NCI-H2196 treated with DMSO at 0.1 percent for 48 hours (cell line): ENCODE data around the gene H1-8.
"Not testable (repeated sequence)": the region's sequence is repeated elsewhere in the genome, so short reads cannot be mapped to it uniquely, and the experiment has no call there.

Experiments used
- DNase-seq: peaks from one replicate; lab custom pipeline; 2025; ENCODE audit not compliant: unreplicated experiment; lab: John Stamatoyannopoulos, UW

The H1-8 gene

DNA sequence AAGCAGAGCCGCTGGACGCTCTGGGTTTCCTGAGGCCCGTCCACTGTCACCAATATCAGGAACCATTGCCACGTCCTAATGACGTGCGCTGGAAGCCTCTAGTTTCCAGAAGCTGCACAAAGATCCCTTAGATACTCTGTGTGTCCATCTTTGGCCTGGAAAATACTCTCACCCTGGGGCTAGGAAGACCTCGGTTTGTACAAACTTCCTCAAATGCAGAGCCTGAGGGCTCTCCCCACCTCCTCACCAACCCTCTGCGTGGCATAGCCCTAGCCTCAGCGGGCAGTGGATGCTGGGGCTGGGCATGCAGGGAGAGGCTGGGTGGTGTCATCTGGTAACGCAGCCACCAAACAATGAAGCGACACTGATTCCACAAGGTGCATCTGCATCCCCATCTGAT lies 11.3 kb upstream of the H1-8 start:
- no peak for DNase-seq

DNA sequence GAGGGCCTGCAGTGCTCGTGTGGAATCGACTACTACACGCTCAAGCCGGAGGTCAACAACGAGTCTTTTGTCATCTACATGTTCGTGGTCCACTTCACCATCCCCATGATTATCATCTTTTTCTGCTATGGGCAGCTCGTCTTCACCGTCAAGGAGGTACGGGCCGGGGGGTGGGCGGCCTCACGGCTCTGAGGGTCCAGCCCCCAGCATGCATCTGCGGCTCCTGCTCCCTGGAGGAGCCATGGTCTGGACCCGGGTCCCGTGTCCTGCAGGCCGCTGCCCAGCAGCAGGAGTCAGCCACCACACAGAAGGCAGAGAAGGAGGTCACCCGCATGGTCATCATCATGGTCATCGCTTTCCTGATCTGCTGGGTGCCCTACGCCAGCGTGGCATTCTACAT lies 10.7 kb upstream of the H1-8 start:
- DNase-seq = no peak

DNA sequence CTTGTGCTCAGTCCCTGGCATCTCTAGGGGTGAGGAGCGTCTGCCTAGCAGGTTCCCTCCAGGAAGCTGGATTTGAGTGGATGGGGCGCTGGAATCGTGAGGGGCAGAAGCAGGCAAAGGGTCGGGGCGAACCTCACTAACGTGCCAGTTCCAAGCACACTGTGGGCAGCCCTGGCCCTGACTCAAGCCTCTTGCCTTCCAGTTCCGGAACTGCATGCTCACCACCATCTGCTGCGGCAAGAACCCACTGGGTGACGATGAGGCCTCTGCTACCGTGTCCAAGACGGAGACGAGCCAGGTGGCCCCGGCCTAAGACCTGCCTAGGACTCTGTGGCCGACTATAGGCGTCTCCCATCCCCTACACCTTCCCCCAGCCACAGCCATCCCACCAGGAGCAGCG lies 9.6 kb upstream of the H1-8 start:
- DNase-seq = no peak

DNA sequence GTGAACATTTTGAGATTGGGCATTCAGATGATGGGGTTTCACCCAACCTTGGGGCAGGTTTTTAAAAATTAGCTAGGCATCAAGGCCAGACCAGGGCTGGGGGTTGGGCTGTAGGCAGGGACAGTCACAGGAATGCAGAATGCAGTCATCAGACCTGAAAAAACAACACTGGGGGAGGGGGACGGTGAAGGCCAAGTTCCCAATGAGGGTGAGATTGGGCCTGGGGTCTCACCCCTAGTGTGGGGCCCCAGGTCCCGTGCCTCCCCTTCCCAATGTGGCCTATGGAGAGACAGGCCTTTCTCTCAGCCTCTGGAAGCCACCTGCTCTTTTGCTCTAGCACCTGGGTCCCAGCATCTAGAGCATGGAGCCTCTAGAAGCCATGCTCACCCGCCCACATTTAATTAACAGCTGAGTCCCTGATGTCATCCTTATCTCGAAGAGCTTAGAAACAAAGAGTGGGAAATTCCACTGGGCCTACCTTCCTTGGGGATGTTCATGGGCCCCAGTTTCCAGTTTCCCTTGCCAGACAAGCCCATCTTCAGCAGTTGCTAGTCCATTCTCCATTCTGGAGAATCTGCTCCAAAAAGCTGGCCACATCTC lies 8.4 kb upstream of the H1-8 start:
- no peak for DNase-seq

DNA sequence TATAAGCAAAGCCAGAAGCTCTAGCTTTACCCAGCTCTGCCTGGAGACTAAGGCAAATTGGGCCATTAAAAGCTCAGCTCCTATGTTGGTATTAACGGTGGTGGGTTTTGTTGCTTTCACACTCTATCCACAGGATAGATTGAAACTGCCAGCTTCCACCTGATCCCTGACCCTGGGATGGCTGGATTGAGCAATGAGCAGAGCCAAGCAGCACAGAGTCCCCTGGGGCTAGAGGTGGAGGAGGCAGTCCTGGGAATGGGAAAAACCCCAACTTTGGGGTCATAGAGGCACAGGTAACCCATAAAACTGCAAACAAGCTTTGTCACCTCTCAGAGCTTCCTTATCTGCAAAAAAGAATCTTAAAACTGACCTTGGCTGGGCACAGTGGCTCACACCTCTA lies 7.9 kb upstream of the H1-8 start:
- no peak for DNase-seq

DNA sequence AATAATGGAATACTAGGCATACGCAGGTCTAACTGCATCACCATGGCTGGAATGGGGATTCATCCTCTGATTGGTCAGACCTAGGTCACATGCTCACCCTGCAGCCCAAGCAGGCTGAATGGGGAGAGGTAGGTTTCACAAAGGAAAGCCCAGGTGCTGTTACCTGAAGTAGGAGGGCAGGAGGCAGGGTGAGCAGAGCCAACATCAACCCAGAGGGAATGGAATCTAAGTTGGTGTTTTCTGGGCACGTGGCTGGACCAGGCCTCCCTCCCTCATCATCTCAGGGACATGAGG lies 6.7 kb upstream of the H1-8 start:
- DNase-seq = no peak

DNA sequence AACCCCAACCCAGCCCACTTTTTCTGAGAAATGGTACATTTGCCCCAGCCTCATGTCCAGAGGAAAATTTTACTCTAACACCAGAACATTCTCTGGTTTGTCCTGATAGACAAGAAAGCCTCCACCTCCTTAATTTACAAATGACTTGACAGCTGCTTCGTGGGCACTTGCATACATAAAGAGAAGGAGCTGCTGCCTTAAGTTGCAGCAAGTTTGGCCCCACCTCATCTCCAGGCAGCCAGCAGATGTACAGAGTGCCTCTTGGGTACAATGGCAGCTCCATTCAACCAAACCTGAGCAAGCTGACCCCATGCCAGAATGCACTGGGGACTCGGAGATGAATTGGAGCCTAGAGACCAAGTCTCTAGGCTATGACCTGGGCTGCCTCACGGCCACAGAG lies 6.2 kb upstream of the H1-8 start:
- DNase-seq = no peak

DNA sequence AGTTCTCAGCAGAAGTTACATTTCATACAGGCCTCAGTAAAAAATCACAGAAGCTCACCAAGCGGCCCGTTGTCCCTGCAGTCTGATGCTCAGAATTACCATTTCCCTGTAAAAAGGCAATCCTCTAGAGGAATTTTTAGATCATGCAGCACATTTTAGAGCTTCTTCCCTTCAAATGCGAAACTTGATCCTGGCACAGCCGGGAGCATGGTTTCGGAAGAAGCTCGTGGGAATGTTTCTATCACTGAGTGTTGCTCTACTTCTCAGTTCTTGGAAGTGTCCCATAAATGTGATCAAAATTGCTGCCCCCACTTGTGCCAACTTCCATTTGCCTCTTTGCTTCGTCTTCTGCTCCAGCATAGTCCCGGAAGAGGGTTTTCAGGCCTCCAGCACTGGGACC lies 3.8 kb upstream of the H1-8 start:
- no peak for DNase-seq

DNA sequence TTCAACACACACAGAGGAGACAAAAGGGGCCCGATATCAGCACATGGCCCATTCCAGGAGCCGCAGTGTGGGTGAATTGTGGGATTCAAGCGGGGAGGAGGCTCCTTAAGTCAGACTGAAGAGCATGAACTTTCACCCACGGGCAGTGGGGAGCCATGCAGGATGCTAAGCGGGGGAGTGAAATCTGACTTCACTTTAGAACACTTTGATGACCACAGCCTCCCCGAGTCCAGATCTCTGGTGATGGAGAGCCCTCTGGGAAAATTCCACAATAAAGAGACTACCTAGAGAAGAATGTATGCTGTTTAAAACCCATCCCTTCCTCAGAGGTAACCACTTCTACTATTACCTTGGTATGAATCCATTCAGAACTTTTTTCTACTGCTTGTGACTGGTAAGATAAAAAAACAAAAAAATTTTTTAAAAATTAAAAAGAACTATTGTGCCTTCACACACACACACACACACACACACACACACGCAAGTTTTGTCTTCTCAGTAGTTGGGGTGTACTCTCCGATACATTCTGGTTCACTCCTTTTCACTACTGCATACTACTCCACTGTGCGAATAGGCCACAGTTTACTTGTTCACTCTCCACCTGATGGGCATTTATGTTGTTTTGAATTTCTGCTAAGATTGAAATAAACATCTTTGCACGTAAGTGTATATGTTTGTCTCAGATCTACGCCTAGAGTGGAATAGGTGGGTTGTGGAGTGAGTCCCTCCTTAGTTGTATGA lies 2.0 kb upstream of the H1-8 start:
- DNase-seq = no peak

DNA sequence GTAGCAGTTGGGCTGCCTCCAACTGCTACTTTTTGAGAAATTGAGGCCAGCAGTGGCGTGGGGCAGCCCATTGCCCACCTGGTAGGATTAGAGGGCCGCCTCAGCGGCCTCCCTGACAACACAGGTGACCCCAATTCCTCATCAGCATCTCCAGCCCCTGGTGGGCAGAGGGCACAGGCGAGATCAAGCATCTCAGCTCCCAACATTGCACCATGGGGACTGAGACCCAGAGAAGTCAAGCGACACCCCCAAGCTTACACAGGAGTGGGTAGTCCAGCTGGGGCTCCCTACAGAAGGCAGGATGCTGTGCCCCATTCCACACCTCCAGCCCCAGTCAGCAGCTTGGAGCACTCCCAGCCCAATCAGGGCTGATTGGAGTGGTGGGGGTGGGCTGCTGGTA lies 228 bp upstream of the H1-8 start:
- no peak for DNase-seq

DNA sequence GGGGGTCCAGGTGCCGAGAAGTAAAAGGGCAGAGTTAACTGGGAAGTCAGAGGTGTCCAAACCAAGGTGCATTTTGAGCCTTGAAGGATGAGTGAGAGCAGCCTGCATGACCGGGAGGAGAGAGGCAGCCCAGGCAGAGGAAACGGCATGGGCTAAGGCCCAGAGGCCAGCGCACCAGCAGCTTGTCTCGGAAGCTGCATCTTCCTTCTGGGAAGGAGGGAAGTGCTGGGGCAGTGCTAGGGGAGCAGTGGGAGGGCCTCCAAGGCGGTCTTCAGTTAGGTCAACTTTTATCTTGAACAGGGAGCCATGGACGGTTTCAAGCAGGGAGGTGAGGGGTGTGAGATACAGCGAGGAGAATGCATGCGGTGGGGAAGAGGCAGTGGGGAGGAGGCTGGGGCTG lies 1.0 kb downstream of the H1-8 start:
- DNase-seq = no peak

DNA sequence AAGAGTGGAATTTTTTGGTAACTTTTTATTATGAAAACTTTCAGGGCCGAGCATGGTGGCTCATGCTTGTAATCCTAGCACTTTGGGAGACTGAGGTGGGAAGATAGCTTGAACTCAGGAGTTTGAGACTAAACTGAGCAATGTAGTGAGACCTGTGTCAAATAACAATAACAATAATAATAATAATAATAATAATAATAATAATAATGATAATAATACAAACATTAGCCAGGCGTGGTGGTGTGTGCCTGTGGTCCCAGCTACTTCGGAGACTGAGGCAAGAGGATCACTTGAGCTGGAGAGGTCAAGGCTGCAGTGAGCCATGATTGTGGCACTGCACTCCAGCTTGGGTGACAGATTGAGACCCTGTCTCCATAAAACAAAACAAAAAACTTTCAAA lies 3.0 kb downstream of the H1-8 start:
- DNase-seq = not testable (repeated sequence)

DNA sequence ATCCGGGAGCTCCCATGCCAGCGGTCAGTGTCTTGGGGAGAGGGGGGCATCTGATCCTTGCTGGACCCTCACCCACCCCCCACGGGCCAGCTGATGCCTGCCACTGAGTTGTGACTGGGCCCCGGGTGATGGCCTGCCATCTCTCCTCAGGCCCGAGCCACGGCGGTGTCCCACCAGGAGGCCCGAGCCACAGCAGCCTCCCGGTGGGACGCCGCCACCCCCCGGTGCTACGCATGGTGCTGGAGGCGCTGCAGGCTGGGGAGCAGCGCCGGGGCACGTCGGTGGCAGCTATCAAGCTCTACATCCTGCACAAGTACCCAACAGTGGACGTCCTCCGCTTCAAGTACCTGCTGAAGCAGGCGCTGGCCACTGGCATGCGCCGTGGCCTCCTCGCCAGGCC lies 4.3 kb downstream of the H1-8 start:
- no peak for DNase-seq

DNA sequence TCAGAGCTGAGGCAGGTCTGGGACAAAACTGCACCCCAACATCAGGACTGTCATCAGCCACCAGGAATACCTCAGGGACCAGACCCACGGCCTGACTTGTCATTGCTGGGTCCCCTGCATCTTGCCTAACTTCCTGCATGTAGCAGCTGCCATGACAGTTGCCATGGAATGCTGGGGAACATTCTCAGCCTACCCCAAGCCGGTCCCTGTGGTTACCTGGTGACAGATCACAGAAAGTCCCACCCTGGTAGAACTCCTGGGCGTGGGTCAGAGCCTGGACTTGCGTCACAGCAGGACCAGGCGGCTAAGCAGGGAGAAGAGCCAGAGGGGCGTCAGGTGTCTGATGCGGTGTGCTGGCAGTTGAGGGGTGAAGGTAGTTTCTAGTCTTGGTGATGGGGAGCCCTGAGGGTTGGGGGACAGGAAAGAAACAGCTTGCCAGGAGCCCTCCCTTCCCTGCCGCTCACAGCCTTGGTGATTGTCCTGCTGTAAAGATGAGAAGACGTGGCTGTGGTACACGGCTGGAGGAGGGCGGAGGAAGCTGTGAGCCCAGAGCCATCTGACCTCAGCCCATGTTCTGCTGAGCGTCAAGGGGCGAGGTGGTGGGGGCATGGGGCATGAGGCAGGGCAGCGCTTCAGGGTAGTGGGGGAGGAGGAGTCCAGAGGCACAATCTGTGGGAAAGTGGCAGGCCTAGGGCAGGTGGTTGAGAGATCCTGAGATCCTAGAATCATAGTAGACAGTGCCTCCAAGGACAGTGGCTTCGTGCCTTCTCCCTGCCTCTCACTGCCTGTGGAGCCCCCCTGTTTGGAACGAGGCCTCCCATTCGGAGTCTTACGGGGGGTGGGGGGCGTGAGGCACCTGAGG lies 5.4 kb downstream of the H1-8 start:
- no peak for DNase-seq

DNA sequence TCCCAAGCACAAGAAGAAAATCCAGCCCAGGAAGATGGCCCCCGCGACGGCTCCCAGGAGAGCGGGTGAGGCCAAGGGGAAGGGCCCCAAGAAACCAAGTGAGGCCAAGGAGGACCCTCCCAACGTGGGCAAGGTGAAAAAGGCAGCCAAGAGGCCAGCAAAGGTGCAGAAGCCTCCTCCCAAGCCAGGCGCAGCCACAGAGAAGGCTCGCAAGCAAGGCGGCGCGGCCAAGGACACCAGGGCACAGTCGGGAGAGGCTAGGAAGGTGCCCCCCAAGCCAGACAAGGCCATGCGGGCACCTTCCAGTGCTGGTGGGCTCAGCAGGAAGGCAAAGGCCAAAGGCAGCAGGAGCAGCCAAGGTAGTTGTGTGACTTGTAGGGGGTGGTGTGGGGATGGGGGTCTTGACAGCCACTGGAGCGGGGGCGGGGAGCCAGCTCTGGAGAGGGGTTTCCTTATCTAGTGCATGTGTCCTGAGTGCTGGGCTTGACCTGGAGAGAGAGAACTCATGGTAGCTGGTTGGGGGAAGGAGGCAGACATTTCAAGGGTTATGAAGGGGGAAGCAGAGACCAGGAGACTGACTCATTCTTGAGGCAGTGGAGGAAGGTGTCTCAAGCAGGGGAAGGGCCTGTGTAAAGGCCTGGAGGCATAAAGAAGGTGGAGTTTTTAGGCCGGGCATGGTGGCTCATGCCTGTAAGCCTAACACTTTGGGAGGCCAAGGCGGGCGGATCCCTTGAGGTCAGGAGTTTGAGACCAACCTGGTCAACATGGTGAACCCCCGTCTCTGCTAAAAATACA lies 6.2 kb downstream of the H1-8 start:
- no peak for DNase-seq

DNA sequence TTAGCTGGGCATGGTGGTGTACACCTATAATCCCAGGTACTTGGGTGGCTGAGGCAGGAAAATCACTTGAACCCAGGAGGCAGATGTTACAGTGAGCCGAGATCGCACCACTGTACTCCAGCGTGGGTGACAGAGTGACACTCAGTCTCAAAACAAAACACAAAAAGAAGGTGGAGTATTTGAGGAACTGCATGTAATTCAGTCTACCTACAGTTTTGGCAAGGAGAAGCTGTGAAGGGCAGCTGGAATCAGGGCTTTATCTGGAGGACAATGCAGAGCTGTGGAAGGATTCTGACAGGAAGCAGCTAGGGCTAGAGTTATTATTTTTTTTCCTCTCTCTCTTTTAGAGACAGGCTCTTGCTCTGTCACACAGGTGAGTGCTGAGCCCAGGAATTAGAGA lies 6.8 kb downstream of the H1-8 start:
- DNase-seq = no peak

DNA sequence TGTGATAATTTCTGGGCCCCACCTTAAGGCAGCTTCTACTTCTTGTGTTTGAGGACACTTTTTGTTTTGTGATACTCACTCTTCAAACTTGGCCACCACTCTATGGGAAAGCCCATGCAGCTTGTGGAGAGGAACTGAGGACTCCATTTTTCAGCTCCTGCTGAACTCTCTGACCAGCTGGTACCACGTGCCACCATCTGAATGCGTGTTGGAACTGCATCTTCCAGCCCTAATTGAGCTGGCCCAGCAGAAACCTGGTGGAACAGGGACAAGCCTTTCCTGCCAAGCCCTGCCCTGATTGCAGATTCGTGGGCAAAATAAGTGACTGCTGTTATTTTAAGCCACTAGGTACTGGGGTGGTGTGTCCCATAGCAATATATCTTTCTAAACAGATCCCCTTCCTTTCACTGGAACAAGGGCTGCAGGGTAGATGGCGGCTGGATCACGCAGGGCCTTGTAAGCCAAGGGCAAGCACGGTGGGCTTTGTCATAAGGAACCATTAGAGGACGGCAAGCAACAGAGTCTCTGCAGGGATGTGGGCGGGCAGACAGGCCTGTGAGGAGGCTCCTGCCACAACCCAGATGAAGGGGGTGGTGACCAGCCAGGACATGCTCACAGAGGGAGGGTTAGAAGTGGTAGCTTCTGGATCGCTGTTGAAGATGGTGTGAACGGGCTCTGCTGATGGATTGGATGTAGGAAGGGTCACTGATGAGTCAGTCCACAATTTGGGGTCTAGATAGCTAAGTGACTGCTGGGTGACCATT lies 9.5 kb downstream of the H1-8 start:
- DNase-seq = no peak

DNA sequence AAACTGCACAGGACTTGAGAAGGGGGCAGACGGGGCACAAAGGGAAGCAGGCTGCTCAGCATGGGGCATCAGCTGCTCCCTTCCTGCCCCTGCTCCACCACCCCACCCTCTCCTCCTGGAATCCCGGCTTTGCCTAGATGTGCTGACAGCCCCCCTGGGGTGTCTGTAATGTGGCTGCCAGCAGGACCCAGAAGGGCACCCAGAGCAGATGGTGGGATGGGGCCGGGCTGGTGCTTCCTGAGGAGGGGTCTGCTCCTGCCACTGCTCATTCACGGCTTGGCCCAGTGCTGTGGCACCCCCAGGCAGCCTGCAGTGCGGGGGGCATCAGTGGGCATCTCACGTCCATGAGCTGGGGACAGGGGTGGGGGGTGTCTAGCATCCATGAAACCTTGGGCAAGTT lies 10.2 kb downstream of the H1-8 start:
- no peak for DNase-seq

DNA sequence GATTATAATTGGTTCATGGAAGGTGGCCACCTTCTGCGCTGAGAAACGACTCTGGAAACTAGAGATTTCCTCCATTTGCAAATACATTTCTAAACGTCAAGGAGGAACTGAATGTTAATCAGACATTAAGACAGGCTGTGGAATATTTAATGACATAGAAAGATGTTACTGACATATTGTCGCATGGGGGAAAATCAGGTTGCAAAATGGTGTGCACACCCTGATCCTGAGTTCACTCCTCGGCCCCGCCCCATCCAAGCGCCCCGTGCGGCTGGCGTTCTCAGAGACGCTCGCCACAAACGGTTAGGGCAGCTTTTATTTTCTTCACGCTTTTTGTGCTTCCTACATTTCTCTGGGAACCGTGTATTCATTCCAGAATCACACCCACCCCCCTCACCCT lies 10.7 kb downstream of the H1-8 start:
- no peak for DNase-seq

DNA sequence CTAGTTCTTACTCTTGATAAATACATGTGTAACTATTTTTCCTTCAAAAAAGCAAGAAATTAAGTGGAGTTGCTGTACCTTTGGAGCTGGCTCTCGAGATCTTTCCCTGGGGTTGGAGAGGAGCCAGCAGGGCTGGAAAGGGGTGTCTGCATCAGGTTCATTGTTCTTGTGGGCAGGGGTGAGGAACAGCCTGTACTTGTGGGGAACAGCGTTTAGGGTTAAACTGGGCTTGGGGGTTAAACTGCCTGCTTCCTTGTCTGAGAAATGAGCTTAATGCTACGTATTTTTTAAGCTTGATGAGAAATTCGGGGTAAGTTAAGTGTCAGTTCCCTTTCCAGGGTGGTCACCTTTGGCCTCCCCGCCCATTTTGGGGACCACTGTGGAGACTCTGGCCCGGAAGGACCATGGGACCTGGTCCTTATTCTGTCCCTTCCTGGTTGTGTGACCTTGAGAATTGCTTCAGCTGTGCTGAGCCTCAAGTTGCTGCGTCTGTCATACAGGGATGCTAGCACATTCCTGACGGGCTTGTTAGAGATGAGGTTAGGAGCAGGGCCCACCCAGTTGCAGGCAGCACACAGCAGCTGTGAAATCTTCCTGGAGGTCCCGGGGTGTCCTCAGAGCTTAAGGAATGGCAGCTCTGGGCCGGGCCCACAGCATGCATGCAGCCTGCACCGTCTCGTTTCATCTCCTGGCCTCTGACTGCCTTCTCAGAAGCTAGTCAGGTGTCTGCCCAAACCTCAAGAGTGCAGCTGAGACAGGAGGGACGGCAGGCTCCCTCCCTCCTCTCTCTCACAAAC lies 11.6 kb downstream of the H1-8 start:
- DNase-seq = no peak
